Fibroblast of the aortic adventitia (primary cell): Measurements from ENCODE around the gene LDHA. TPM values are rescaled to one million over a fixed set of nuclear protein-coding genes. Genes with fewer than 3 reads are reported as not detected.
A peak's percentile ranks its signal among the peaks of the same experiment; 100 is the strongest.

Source experiments
- DNase-seq: peaks from one replicate; pipeline ENCODE4 v3.0.0-alpha.2; 2010; ENCODE audit warnings: low read depth
- H3K4me3 ChIP-seq: 2 replicates; pipeline ENCODE4 v1.5.1; 2011; ENCODE audit warnings: low read depth, mild to moderate bottlenecking, control low read depth, low read length, moderate library complexity
- total RNA-seq: library from RNA; depleted of rRNA; stranded (reverse); fragments of >200 nt; gene quantifications from 2 replicates; pipeline ENCODE4 v1.2.3, GENCODE V29; 2012; ENCODE audit warnings: low replicate concordance
- TF ChIP-seq, protein P1 (sequence below): IDR thresholded peaks from 2 replicates; pipeline ENCODE4 v1.5.1; 2011; ENCODE audit warnings: mild to moderate bottlenecking, low read length, control low read depth, inconsistent platforms; ENCODE audit not compliant: insufficient read depth

Gene LDHA
- total RNA-seq, 1 donor, result 1,021 TPM

DNA sequence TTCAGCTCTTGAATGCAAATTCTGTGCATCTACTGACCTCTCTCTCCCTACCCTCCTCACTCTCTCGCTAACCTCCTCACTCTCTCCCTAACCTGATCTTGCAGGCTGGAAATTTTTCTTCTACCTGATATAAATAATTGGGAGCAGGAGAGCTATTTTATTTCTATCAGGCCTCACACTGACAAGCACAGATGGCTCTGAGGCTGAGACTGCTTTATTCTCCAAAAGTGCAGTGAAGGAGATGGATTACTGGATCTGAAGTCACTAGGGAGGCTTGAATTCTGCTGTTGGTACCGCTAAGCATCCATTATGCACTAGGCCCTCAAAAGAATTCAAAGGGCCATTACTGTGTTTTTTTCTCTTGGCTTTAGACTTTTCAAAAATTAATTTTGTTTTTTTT, 19.4 kb upstream of the LDHA start:
- TF ChIP-seq, protein P1, sequence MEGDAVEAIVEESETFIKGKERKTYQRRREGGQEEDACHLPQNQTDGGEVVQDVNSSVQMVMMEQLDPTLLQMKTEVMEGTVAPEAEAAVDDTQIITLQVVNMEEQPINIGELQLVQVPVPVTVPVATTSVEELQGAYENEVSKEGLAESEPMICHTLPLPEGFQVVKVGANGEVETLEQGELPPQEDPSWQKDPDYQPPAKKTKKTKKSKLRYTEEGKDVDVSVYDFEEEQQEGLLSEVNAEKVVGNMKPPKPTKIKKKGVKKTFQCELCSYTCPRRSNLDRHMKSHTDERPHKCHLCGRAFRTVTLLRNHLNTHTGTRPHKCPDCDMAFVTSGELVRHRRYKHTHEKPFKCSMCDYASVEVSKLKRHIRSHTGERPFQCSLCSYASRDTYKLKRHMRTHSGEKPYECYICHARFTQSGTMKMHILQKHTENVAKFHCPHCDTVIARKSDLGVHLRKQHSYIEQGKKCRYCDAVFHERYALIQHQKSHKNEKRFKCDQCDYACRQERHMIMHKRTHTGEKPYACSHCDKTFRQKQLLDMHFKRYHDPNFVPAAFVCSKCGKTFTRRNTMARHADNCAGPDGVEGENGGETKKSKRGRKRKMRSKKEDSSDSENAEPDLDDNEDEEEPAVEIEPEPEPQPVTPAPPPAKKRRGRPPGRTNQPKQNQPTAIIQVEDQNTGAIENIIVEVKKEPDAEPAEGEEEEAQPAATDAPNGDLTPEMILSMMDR, result no peak
- no peak for DNase-seq
- H3K4me3 ChIP-seq, result no peak overlapping the region

DNA sequence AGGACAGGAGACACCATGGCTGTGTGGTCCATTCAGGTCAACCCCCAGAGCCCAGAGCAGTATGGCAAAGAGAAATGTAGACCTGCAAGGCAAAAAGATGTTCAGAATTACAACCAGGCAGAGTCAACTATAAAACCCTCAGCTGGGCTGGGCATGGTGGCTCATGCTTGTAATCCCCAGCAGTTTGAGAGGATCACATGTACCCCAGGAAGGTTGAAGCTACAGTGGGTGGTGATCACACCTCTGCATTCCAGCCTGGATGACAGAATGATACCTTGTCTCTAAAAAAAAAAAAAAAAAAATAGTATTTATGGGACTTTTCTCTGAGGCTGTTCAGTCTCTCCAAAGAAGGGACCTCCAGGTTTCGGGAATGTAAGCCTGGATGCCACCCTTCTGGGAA, 18.4 kb upstream of the LDHA start:
- no peak overlapping the region for H3K4me3 ChIP-seq
- TF ChIP-seq, protein P1, result no peak
- no peak for DNase-seq

DNA sequence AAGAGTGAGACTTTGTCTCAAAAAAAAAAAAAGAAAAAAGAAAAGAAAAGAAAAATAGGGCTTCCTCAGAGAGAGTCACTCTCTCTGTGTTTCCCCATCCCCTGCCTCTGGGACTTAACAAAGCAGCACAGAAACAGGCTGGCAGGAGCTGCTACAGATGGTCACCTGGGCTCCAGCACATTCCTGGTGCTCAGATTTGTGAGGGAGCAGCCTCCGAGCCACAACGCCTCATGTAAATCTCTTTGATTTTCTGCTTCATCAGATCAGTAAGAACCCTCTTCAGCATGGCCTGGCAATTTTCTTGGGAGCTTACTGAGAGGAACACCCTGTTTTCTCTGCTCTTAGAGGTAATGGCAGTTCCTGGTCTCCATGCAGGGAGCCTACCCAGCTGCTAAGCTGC, 15.2 kb upstream of the LDHA start:
- TF ChIP-seq, protein P1, result no peak
- no peak for DNase-seq
- no peak overlapping the region for H3K4me3 ChIP-seq

DNA sequence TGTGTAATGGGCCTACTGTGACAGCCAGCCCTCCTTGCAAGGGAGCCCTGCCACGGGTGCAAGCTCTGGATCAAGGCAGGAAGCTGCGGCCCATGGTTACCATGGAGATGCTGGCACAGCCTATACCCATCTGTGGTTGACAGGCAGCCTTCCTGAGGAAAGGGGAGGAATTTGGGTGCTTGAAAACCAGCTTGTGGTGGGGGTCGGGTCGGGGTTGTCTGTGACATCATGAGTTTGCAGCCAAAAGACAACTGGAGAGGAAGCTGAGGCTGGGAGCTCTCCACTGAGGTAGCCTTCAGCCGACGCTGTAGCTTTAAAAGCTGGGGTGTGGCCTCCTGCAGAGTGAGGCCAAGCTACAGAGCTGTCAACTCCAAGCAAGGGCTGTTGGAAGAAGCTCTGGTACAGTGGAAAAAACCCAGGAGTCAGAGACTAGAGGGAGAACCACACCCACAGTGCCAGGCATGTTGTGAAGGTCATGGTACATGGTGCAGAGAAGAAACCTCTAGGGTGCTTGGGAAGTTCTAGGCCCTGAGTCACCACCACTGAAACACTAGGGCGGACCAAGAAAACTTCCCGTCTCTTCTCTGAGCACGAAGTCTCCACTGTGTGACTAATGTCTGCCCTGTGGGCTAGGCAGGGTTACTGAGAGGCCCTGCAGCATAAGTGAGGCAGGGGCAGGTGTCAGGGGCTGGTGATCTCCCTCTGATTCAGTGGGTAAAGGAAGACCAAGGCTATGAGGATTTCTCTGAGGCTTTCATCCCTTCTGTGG, 10.8 kb upstream of the LDHA start:
- H3K4me3 ChIP-seq, result no peak overlapping the region
- DNase-seq, result peak; percentile 99
- TF ChIP-seq, protein P1, result no peak

DNA sequence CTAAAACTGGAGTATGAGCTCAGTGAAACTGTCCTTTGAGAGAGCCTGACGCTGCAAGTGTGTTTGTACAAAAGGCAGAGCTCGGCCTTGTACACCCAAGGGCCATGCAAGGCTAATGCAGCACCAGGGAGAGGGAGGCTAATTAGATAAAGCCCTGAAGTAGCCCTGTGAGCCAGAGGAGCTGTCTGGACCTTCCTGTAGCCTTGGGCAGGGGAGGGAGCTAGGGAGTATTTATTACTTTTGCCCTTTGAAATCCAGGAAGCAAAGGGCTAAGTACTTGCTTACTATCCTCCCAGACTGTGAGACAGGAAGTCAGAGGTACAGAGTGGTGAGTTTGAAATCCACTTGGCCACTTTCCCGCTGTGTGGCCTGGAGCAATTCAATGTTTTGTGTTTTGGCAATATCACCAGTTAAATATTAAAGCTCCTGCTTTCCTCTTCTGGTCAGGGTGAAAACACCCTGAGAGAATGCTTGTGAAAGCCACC, 10.2 kb upstream of the LDHA start:
- no peak overlapping the region for H3K4me3 ChIP-seq
- DNase-seq, result peak; percentile 94
- TF ChIP-seq, protein P1, result no peak

DNA sequence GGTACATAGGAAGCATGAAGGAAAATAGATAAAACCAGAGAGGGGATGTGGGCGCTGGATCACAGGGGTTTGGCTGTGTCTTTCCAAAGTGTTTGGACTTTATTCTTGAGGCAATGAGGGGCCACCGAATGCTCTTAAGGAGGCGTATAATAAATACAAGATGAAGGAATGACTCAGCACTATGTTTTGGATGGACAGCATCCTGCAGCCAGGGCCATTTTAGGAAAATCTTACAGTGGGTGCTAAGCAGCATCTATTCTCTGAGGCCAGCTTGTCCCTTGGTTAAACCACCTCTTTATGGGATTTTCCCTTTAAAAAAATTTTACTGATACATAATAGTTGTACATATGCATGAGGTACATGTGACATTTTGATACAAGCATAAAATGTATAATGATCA, 4.3 kb upstream of the LDHA start:
- TF ChIP-seq, protein P1, result no peak
- no peak for DNase-seq
- no peak overlapping the region for H3K4me3 ChIP-seq
